Uterus (tissue), 4 donors: ENCODE measurements around the gene CTRB1. TPM values are rescaled to one million over a fixed set of nuclear protein-coding genes. Genes with fewer than 3 reads are reported as not detected.
"Not testable (repeated sequence)": the region's sequence is repeated elsewhere in the genome, so short reads cannot be mapped to it uniquely, and the experiment has no call there.

ENCODE experiments used
- DNase-seq, 2 donors: peaks; one replicate each; pipeline ENCODE4 v3.0.0-alpha.2; 2019 to 2020
- H3K27ac ChIP-seq, 2 donors: fragments of 200-600 bp; sonication (generic); 1 replicate in 1 of 2; 2 replicates in 1 of 2; pipeline ENCODE4 v1.5.1; 2016 to 2018
- H3K27me3 ChIP-seq, 2 donors: fragments of 200-600 bp; sonication (generic); one replicate each; pipeline ENCODE4 v1.5.1; 2018 to 2019; ENCODE audit warnings: control low read depth in 1 of 2
- H3K36me3 ChIP-seq, 2 donors: fragments of 200-600 bp; sonication (generic); one replicate each; pipeline ENCODE4 v1.5.1; 2019; ENCODE audit warnings: control low read depth in 1 of 2
- H3K4me1 ChIP-seq, 2 donors: fragments of 200-600 bp; sonication (generic); one replicate each; pipeline ENCODE4 v1.5.1; 2018 to 2019; ENCODE audit warnings: control low read depth in 1 of 2
- H3K4me3 ChIP-seq, 2 donors: fragments of 200-600 bp; sonication (generic); 1 replicate in 1 of 2; 2 replicates in 1 of 2; pipeline ENCODE4 v1.5.1; 2018 to 2019; ENCODE audit warnings: mild to moderate bottlenecking in 1 of 2
- H3K9me3 ChIP-seq, 2 donors: fragments of 200-600 bp; sonication (generic); one replicate each; pipeline ENCODE4 v1.5.1; 2019; ENCODE audit warnings: control low read depth in 1 of 2
- POLR2A ChIP-seq, 2 donors: fragments of 450-650 bp; IDR thresholded peaks; one replicate each; pipeline ENCODE4 v1.6.1; 2016; ENCODE audit warnings: antibody characterized with exemption in 2 of 2, mild to moderate bottlenecking in 1 of 2, moderate library complexity in 1 of 2
- intact Hi-C: fragments of 100-400 bp; cut with DNase I; formaldehyde crosslinking; loops from one replicate; pipeline ENCODE4 v1.15.1; 2023; ENCODE audit warnings: low total_unique reads
- total RNA-seq, 4 donors: library from RNA; depleted of rRNA in 3 of 4; stranded (reverse); fragments of >200 nt in 3 of 4; gene quantifications; one replicate each; pipeline versions ENCODE4 v1.1.0 to v1.2.4, GENCODE V29; 2014 to 2023
- TF ChIP-seq, protein P1 (sequence below), 4 experiments: fragments of 200-600 bp in 2 of 4; fragments of 450-650 bp in 2 of 4; sonication (generic) in 2 of 4; IDR thresholded peaks; one replicate each; pipeline ENCODE4 v1.5.1; 2016 to 2019; ENCODE audit warnings: antibody characterized with exemption in 4 of 4, mild to moderate bottlenecking in 2 of 4, moderate library complexity in 1 of 4
- donor health status: DM: yes; HTN: yes; CAD: no.

Gene CTRB1
- total RNA-seq, 4 donors from 2014 or later = not detected

DNA sequence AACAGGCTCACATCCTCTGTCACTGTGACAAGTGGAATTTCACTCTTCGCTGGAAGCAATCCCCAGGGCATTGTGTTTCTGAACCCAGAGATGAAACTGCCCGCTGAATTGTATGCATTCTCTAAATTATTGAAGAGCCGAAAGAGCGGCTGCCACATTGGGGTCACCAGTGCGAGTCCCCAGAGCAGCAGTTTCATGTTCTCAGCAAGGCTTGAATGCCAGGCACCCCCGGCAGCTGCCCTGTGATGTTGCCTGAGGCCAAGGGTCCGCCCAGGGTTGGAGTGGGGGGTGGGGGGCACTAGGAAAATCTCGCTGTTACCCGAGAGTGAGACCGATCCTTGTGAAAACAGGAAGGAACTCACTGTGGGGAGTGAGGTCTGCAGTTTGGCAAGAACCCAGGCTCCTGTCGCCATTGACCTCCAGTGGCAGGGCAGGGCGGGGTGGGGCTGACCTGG is 53.3 kb downstream of the CTRB1 start:
- TF ChIP-seq, protein P1, sequence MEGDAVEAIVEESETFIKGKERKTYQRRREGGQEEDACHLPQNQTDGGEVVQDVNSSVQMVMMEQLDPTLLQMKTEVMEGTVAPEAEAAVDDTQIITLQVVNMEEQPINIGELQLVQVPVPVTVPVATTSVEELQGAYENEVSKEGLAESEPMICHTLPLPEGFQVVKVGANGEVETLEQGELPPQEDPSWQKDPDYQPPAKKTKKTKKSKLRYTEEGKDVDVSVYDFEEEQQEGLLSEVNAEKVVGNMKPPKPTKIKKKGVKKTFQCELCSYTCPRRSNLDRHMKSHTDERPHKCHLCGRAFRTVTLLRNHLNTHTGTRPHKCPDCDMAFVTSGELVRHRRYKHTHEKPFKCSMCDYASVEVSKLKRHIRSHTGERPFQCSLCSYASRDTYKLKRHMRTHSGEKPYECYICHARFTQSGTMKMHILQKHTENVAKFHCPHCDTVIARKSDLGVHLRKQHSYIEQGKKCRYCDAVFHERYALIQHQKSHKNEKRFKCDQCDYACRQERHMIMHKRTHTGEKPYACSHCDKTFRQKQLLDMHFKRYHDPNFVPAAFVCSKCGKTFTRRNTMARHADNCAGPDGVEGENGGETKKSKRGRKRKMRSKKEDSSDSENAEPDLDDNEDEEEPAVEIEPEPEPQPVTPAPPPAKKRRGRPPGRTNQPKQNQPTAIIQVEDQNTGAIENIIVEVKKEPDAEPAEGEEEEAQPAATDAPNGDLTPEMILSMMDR (IDR thresholded peaks at IDR 0.05) = no peak
- TF ChIP-seq POLR2A (IDR thresholded peaks at IDR 0.05) = no peak
- intact Hi-C loops = no loop called here
- Histone ChIP-seq H3K4me3 (no peak overlapping the region), H3K27me3 (no peaks in the 10 kb centered on the region), H3K4me1 (no peaks in the 10 kb centered on the region), H3K9me3 (no peaks in the 10 kb centered on the region), H3K36me3 (no peaks in the 10 kb centered on the region), H3K27ac (no peak overlapping the region)
- DNase-seq = no peak

DNA sequence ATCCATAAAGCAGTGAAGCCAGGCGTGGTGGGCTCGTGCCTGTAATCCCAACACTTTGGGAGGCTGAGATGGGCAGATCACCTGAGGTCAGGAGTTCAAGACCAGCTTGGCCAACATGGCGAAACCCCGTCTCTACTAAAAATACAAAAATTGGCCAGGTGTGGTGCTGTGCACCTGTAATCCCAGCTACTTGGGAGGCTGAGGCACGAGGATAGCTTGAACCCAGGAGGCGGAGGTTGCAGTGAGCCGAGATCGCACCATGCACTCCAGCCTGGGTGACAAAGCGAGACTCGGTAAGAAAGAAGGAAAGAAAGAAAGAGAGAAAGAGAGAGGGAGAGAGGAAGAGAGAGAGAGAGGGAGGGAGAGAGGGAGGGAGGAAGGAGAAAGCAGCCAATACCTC is 53.8 kb downstream of the CTRB1 start:
- H3K4me3 ChIP-seq, H3K27ac ChIP-seq, intact Hi-C loops, DNase-seq, H3K9me3 ChIP-seq, H3K4me1 ChIP-seq, H3K27me3 ChIP-seq, H3K36me3 ChIP-seq: not testable (repeated sequence)

DNA sequence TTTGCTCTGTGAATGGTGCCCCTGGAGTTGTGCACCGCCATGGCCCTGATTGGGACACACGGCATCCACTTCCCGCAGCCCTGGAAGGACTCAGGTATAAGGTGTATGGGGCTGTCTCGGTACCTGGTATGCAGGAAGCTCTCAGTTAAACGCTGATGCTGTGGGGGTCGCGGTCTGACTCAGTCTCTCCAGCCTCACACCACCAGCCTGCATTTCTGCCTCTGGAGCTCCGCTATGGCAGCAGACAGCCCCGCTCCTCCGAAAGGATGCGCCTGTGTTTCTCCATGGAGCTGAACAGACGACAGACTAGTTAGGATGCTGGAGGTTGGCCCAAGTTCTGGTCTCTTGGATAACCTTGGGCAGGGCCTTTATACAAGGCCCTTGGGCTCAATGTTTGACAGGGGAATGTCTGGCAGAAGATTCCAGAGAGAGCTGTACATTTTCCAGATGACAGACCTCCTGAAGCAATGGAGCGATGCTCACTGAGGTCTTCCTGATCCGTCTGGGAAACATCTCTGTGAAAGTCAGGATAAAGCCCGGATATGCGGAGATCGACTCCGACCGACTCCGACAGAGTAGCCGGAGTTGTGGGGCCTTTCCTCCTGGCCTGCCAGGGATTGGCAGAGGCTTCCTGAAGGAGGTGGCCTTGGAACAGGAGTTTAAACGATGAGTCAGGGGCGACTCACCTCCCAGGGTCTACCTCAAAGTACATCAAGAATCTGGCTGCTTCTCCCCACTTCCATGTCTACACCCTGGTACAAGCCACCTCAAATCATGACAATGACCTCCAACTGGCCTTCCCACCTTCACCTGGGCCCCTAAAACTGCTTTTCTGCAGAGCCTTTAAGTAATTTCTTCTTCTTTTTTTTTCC is 54.5 kb downstream of the CTRB1 start:
- H3K4me3 ChIP-seq = no peak overlapping the region
- H3K36me3 ChIP-seq = no peaks in the 10 kb centered on the region
- H3K9me3 ChIP-seq = no peaks in the 10 kb centered on the region
- TF ChIP-seq POLR2A (IDR thresholded peaks at IDR 0.05) = no peak
- TF ChIP-seq, protein P1 (IDR thresholded peaks at IDR 0.05) = no peak
- DNase-seq = no peak
- intact Hi-C loops = no loop called here
- no peaks in the 10 kb centered on the region for H3K27me3 ChIP-seq
- no peaks in the 10 kb centered on the region for H3K4me1 ChIP-seq
- H3K27ac ChIP-seq = no peak overlapping the region

Other genes with a start within 250 kb of the CTRB1 start
- gene WDR59, start 233.9 kb upstream of the CTRB1 start, total RNA-seq = 100 to 1,000 TPM in 1 of 4 donors, 10 to 100 TPM in 3; 37.1 to 103 (median 65.0) TPM
- 10 to 100 TPM; 14.1 to 37.4 (median 19.4) TPM for gene ZNRF1, start 220.0 kb upstream of the CTRB1 start, total RNA-seq
- 1 to 10 TPM; 1.3 to 5.7 (median 3.3) TPM for gene LDHD, start 102.2 kb upstream of the CTRB1 start, total RNA-seq
- gene ZFP1, start 70.5 kb upstream of the CTRB1 start, total RNA-seq = 10 to 100 TPM in 3 of 4 donors, 1 to 10 TPM in 1; 5.9 to 39.7 (median 16.2) TPM
- gene CTRB2, start 11.8 kb upstream of the CTRB1 start, total RNA-seq = not detected
- 100 to 1,000 TPM in 1 of 4 donors, 10 to 100 TPM in 3; 42.8 to 104 (median 47.2) TPM for gene BCAR1, start 32.6 kb downstream of the CTRB1 start, total RNA-seq
- 10 to 100 TPM; 22.3 to 90.8 (median 73.4) TPM for gene CFDP1, start 214.5 kb downstream of the CTRB1 start, total RNA-seq
- 10 to 100 TPM in 3 of 4 donors, 1 to 10 TPM in 1; 10.0 to 69.5 (median 21.4) TPM for gene TMEM170A, start 245.7 kb downstream of the CTRB1 start, total RNA-seq